Stimulated activated CD4-positive, alpha-beta T cell treated with anti-CD3 and anti-CD28 coated beads, Interleukin-2, amount 100 ng/mL, for 24 hours (primary cell): ENCODE measurements around the gene USP12.

ENCODE experiments used
- DNase-seq, 2 donors: peaks; one replicate each; pipeline ENCODE4 v3.0.0-alpha.2; 2020

USP12 gene

DNA sequence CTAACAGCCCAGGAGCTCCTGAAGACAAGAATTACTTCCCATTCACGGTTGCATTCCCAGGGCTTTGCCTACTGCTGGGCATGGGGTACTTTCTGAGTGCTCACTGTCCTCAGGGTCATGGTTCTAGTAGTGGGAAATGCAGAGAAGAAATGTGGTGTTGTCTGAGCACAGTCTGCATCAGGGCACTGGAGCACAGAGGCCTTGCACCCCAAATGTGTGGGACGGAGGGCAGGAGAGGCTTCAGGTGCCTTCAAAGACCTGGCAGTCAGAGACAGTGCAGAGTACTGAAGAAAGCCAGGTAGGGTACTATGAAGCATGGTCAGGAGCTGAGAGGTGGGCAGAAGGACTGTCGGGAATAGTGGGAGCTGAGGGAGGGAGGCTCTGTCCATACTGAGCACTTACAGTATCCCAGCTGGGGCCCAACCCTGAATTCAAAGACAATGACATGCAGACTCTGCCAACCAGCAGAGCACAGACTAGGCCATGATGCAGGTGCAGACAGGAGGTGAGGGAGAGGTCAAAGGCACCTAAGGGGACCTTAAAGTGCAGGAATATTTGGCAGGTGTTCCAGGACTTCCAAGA lies 144.4 kb downstream of the USP12 start:
- no peak for DNase-seq

DNA sequence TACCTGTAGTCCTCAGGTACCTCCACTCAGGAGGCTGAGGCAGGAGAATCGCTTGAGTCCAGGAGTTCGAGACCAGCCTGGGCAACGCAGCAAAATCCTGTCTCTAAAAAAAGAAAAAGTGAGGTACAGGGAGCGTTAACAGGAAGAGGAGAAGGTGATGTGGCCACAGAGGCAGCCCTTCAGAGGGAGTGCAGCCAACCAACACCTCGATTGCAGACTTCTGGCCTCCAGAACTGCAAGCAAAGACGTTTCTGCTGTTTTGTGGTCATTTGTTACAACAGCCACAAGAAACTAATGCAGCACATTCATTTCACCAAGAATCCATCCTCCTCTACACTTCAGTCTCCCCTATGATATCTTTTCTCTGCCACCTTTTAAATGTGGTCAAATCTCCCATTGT lies 145.2 kb downstream of the USP12 start:
- DNase-seq, result no peak

DNA sequence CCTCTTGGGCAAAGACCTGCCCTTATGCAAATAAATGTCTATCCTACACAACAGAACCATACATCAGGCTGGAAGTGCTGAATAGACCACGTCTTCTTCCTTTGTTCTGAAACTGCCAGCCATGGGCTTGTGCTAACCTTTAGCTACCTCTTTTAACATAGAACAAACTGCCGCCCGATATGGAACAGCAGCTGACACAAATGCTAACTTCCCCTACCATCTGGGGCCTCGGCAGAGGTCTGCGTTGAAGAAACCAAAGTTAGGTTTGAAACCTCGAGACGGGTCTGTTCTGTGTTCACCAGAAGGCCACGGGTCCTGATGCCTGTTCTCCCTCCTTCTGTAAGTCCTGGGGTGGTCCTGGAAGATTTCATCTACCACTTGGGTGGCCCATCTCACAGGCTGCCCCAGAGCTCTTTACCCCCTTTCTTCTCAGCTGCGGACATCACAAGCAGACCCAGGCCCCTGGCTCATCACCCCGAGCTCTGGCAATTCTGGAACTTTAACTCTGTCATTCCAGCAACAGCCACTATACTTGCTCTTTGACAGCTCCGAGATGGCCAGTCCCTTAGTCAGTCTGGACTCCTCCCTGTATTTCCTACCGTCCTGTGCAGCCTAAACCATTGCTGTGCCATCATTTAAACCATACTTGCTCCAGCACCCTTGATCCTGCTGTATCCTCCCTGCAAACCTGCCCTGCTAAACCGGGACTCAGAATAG lies 146.7 kb downstream of the USP12 start:
- no peak for DNase-seq

DNA sequence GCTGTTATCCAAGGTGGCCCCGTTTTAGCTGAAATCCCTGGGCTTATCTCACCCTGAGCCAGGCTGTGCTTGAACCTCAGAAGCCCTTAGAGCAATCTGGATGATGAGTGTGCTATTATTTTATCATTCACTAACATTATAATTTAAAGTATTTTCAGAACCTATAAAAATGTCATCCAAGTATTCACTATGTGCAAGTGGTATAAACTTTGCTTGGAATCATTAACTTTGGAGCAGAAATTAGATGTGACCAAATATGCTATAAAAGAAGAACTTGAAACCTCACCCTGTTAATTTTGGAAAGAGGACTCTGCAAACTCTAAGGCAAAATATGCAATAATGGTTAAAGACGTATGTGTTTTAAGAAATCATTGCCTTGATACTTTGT lies 147.5 kb downstream of the USP12 start:
- DNase-seq, result no peak

DNA sequence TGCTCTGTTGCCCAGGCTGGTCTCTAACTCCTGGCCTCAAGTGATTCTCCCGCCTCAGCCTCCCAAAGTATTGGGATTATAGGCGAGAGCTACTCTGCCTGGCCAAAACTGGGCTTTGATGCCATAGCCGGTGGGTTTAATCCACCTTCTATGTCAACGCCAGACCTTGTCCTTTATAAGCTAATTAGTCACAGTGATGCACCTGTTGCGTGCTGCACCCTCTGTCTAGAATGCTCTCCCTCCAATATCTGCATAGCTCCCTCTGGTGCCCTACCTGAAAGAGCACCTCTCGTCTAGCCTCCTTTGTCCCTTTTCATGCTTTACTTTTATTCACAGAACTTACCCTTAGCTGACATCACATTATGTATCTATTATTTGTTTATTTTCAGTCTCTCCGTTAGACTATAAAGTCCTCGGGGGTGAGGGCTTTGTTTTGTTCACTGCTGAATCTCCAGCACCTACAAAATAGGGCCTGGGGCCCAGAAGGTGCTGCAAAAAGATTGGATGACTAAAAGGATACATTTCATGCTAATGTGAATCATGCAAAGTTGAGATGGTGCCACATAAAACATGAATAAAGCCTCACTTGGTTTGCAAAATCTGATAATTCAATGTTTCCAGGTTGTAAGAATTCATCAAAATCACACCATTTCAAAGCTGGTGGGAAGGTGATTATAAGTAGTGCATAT lies 148.1 kb downstream of the USP12 start:
- no peak for DNase-seq

DNA sequence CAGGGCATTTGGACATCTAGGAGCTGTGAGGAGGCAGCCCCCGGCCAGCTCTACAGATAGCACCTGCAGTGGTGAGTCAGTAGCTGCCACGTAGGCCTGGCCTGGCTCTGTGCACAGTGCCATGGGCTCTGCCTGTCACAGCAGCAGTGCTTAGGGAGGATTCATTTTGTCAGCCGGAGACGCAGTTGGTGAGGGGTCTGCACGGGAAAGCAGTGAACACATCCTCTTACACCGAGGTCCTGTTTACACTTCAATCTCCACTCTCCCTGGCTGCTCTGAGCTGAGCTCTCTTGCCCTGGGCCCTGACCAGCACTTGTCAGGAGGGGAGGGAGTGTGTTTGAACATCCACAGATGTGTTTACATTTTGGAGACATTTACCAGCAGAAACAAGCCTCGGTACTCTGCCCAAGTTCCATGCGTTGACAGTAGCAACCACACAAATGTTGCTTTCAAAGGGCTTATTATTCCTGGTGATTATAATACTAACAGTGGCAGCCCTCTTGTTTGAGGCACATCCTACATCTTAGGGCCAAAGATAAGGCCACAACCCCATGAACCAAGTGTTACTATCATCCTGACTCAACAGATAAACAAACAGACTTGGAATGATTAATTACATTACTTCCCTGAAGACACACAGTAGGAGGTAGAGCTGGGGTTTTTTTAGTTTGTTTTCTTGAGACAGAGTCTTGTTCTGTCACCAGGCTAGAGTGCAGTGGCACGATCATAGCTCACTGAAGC lies 148.9 kb downstream of the USP12 start:
- DNase-seq, result no peak

DNA sequence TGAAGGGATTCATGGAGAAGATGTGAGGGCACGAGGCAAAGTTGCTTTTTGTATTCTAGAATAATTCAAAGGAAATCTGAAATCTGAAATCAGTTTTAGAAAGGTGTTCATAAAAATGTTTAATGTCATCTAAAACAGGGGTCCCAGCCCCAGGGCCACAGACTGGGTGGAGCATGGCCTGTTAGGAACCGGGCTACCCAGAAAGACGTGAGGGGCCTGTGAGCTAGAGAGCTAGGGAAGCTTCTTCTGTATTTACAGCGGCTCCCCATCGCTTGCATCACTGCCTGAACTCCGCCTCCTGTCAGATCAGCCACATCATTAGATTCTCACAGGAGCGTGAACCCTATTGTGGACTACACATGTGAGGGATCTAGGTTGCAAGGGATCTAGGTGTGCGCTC lies 151.2 kb downstream of the USP12 start:
- no peak for DNase-seq

DNA sequence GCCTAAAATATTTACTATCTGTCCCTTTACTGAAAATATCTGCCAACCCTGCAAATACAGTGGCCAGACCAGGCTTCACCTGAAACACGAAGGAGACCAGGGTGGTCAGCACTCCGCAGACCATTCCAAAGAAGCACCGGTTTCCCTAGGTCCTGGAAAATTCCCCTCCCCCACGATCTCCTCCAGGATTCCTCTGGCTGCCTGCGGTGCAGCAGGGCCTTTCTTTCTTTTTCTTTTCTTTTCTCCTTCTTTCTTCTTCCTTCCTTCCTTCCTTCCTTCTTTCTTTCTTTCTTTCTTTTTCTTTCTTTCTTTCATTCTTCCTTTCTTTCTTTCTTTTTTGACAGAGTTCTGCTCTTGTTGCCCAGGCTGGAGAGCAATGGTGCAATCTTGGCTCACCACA lies 152.7 kb downstream of the USP12 start:
- no peak for DNase-seq

DNA sequence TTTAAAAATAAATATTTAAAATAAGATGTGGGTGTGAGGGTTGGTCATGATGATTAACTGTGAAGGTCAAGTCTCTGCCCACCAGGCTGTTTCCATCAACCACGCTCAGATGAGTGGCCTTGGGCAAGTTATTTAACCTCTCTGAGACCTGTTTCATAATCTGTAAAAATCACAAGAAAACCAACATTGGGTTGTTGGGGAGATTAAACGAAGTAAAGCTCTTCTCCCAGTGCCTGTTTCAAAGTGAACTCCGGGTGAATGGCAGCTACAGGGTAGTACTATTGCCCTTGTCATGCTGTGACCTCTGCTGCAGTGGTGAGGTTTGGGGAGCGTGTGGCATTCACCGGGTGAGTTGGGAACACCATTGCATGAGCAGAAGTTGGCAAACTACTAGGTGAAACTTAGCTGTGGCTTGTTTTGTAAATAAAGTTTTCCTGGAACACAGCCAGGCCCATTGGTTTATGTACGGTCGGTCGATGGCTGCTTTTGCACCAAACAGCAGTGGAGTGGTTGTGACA lies 153.2 kb downstream of the USP12 start:
- DNase-seq, result no peak

DNA sequence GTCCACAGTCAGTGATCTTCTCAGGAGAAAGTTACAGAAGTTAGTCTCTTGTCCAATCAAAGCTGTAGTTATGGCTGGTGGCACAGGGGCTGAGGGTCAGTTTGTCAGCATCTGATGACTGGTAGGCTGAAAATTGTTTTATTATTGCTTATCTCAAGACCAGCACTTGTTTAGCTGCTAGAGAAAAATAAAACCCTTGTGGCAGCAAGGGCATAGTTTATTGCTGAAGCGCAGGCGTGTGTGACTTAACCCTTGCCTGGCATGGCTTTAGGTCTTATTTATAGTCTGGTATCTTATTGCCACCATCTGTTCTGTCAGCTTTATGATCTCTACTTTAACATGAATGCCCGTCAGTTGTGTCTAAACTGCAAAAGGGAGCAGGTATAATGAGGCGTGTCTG lies 154.7 kb downstream of the USP12 start:
- DNase-seq, result no peak
